Mammary epithelial cell (primary cell): ENCODE results near the gene KCTD15.

Experiments used
- CTCF ChIP-seq, 2 donors: IDR thresholded peaks in 1 of 2; conservative IDR thresholded peaks in 1 of 2; 2 replicates each; pipeline ENCODE4 v1.5.1; 2011 to 2012; ENCODE audit warnings: inconsistent platforms in 2 of 2, low read length in 2 of 2, mild to moderate bottlenecking in 2 of 2, control low read depth in 1 of 2, low read depth in 1 of 2; ENCODE audit not compliant: insufficient read depth in 1 of 2; ENCODE audit errors: extremely low read depth in 1 of 2
- EZH2 ChIP-seq: IDR thresholded peaks from 2 replicates; pipeline ENCODE4 v1.6.1; 2012; ENCODE audit warnings: low read length, inconsistent platforms, borderline replicate concordance

GRCh38 chr19:33859016-33859415 lies 62.3 kb downstream of the KCTD15 start:
- TF ChIP-seq EZH2 (no peak), CTCF (conservative IDR thresholded peaks at IDR 0.05 in 1 of 2, IDR thresholded peaks at IDR 0.05 in 1 of 2; ENCODE audit: extremely low read depth in 1 of 2, insufficient read depth in 1 of 2, low read depth in 1 of 2, low read length in 2 of 2) (no peak)
